ENCODE results near the gene NEU2.

NEU2 gene

DNA sequence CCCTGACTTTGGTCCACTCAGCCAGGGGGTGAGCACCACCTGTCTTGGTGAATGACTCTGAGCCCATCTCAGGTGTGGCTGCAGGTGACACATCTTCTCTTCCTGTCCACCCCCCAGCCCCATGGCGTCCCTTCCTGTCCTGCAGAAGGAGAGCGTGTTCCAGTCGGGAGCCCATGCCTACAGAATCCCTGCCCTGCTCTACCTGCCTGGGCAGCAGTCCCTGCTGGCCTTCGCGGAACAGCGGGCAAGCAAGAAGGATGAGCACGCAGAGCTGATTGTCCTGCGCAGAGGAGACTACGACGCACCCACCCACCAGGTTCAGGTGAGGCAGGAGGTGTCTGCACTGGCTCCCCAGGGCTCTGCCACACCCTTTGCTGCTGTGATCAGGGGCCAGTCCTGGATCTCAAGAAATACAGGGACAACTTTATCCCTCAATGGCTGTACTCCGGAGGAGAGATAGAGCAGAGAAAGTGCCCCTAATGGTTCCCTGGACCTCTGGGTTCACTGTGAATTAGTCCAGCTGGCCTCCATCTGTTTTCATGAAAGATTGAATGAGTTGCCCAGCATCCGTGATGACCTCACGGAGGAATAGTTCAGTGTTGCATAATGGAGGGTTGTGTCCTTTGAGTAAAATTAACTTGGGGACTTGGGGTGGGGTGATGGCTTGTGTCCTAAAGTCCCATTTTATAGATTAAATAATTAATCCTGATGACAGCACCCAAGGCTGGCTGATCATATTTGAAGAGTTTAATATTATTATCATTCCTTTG is at the start of gene NEU2:
NEU2 (plus strand) TSS at position 122 of the 770 bp plus-strand sequence; CDS start at position 122, 0 bp downstream.
- no peak for DNase-seq

DNA sequence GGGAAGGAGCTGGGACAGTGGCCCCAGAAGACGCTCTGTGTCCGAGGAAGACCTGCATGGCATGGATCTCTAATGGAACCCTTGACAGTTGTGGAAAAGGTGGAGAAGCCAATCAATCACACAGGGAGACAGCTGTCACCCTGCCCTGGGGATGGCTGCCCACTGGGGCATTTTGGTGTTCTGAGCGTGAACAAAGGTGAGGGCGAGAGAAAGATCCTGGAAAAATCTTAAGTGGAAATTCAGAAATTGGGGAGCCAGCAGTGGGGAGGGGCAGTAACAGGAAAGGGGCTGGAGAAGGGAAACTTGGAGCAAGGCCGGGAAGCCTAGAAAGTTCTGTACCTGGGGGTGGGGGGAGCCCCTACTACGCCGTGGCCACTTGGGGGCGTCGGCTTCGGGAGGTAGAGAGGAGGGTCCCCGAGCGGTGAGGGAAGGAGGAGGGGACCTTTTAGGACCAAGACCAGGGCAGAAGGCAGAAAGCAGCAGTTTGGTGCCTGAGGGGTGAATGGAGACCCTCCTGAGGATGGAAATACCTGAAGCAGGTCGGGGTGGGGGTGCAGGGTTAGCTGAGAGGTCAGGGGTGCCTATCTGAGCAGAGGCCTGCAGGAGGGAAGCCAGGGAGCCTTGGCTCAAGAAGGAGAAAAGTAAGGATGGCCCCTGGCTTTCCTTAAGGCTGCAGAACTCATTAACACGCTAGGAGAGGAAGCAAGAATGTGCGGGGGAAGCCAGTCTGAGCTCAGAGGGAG is 49.4 kb upstream of the NEU2 start:
- DNase-seq, result no peak

DNA sequence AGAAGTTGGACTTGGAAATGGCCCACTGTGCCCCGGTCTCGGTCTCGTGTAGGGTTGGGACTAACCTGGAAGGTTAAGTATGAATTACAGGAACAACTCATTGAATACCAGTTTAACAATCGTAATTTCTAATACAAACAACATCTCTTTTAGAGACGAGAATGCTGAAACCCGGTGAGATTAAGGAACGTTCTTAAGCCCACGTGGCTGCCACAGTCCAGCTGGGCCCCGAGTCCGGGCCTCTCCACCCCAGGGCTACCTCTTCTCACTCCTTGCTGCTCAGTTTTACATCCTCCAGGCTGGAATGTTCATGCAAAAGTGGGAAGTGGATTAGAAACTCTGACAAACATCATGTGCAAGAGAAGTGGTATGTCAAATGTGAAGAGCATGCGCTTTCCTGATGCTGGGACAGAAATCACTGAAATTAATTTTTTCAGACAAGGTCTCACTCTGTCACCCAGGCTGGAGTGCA is 48.8 kb upstream of the NEU2 start:
- no peak for DNase-seq

DNA sequence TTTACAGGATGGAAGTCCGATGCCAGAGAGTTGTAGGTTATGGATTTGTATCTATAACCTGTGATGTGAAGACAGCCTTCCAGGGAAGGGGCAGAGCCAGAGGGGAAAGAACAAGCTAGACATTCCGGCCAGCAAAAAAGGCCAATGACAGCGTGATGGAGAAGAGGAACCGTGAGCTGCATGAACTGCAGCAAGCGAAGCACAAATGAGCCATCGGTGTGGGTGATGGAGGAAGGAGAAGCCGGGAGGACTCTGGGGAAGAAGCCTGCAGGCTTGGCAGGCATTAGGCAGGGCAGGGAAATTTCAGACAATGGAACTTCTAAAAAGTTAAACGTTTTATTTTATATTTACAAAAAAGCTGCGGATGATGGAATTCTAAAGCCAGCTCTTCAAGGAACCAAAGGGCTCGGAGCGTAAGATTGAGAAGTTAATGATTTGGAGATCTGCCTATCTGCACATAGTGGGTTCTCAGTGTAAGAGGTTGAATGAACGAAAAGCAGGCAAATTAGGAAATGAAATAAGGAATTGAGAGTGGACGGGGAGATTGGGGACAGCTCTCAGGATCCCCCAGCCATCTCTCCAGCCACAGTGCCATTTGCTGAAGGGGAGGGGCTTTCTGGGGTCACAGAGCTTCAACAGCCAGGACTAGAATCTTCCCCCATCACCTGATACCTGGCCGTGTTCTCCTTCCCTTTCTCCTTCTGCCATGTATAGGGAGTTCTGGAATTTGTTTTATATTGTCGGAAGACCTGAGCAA is 47.8 kb upstream of the NEU2 start:
- DNase-seq, result no peak

DNA sequence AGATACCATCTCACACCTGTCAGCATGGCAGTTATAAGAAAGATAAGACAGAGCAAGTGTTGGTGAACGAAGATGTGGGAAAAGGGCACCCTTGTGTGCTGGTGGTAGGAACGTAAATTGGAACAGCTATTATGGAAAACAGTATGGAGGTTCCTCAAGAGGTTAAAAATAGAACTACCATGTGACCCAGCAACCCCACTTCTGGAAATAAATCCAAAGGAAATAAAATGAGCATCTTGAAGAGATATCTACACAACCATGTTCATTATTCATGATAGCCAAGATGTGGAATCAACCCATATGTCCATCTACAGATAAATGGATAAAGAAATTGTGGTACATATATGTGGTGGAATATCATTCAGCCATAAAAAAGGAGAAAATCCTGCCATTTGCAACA is 46.3 kb upstream of the NEU2 start:
- no peak for DNase-seq

DNA sequence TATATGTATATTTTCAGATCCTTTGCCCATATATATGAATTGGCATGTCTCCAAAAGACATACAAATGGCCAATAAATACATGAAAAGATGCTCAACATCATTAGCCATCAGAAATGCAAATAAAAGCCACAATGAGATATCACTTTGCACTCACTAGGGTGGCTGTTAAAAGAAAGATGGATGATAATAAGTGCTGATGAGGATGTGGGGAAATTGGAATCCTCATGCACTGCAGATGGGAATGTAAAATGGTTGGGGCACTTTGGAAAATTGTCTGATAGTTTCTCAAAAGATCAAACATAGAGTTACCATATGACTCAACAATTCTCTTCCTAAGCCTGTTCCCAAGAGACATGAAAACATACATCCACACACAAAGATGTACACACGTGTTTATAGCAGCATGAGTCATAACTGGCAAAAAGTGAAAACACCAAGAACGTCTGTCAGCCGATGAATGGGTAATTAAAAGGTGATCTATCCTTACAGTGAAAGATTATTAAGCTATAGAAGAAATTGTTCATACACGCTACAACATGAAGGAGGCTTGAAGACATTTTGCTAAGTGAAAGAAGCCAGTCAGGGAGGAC is 39.1 kb upstream of the NEU2 start:
- no peak for DNase-seq

DNA sequence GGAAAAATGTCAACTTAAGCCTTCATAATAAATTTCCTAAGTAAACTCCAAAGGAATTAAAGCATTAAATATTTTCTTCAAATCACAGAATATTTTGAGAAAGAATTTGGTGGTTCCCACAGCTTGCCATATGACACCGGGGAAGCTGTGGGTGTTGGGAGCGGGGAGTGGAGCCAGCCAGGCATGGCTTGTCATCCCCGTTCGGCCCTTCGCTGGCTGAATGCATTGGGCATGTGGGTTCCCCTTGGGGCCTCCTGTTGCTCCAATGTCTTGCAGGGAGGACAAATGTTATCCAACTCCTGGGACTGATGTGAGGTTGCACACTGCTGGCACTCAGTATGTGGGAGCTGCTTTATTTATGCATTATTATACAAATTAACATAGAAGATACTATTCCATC is 38.0 kb upstream of the NEU2 start:
- no peak for DNase-seq

DNA sequence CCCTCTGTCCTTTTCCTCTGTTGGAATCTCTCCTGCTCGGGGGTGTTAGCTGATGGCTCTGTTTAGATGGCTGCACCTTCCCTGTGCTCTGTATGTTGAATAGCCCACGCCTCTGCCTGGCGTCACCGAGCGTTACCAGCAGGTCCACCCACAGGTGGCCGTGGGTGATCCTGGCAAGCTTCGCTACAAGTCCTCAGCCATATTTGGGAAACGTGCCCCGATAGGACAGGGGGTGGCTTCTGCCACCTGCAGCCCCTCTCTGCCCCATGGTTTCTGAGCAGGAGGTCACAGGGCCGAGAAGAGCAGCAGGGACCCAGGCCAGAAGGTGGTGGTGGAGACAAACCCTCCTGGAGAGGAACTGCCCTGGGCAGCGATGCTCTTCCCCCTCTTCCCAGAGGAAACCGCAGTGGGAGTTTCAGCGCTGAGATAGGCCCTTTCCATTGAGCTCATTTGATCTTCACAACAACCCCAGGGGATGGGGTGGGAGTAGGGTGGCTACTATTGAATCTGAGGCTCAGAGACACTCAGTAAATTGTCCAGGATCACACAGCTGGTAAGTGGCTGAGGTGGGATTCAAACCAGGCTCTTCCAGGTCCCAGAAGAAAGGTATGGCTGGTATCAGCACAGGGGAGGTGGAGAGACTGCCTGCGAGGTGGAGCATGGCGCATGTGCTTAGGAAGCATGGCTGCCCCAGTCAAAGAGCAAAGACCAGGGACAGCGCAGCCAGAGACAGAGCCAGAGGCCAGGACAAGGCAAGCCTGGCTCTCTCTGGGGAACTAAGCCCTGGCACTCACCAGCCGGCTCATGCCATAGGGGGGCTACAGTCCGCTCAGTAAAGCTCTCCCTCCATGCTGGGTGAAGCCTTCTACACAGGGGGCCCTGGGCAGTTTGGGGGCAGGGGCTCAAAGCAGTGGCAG is 34.5 kb upstream of the NEU2 start:
- no peak for DNase-seq

DNA sequence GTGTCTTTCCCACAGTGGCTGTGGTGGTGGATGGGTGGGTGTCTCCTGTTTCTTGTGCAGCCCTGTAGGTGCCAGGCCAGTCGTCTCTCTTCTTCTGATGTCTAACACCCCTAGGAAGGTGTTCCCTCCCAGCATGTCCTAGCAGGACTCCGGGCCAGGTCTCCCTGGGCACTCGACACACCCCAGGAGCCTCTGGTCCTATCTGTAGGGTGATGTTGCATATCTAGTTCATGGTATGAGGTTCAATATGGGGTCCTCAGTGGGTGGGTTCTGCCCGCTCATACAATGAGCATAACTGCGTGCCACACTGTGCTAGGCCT is 33.8 kb upstream of the NEU2 start:
- DNase-seq, result no peak

DNA sequence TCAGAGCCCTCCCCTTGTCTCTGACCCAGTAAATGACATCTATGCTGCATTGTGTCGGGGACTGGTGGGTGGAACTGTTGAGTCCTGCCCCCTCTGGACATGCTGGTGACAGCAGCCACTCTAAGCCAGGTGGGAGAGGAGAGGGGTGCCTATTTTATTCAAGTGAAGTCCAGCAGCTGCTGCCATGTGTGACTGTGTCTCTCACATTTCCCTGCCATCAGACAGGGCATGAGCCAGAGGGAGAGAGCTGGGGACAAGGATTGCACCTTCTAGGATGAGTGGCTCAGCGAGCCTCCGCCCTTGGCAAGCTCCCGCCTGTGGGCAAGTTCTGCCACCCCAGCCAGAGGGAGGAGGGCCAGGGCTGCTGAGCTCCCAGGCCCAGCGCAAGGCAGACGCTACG is 33.1 kb upstream of the NEU2 start:
- no peak for DNase-seq

DNA sequence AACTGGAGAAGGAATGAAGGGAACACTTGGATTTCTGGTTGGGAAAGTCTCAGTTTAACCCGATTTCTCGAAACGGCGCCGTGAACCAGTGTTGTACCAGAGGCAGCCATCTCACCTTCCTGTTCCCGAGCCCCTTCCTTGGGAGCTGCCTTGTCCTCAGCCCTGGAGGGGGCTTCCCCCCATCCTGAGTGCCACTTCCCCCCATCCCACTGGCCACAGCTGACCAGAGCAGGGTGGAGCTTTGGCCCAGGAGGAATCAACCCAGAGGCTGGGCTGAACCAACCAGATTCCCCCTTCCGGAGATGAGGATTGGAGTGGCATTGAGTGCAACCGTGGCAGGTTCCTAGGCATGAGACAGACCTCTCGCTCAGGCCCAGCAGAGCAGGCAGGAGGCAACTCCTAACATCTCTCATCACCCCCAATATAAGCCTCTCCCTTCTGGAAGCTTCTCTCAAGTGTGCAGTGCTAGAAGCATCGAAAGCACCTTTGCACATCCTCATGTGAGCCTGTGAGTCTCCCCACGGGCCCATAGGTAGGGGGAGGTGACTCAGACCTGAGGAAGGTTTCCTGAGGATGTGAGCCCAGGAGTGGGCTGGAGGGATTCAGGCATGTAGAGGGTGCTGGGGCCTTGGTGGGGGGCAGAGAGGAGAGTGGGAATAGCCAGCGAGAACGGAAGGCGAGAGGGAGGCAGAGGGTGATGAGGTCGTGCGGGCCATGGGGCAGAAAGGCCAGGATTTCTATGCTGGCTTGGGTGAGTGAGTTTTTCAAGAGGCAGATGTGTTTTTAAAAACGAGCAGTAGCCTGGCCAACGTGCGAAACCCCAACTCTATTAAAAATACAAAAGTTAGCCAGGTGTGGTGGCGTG is 31.4 kb upstream of the NEU2 start:
- DNase-seq, result no peak

DNA sequence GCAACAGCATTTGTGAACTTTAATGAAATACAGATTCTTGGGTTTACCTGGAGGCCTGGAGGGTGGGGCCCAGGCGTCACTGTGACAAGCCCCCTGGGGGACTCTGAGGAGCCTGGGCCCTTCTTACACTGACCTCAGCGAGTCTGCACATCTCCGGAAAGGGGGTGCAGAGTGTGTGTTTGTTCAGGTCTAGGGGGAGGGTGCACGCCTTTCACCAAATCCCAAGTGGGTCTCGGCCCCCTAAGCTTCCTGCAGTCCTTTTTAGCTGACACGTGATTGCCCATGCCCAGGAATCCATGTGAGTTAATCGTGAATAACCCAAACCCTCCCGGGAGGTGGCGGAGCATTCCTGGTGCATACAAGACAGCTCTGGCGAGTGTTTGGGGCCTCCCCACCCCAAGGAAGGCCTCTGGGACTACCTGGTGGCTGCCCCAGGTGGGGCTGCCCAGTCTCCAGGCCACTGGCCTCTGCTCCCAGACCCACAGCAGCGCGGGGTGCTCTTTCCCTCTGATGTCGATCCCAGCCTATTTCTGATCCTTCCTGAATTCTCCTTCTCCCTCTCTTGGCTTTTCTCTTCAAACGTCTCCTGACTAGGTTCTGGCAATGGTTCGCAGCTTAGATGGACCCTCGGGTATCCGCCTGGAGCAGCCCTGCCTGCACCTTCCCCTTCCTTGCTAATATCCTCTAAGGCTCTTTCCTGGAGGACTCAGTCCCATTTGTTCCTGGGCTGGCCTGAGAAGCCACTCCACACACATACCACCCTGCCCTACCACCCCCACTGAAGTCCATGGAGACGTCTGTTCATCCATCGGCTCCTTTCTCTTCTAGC is 29.4 kb upstream of the NEU2 start:
- DNase-seq, result no peak

DNA sequence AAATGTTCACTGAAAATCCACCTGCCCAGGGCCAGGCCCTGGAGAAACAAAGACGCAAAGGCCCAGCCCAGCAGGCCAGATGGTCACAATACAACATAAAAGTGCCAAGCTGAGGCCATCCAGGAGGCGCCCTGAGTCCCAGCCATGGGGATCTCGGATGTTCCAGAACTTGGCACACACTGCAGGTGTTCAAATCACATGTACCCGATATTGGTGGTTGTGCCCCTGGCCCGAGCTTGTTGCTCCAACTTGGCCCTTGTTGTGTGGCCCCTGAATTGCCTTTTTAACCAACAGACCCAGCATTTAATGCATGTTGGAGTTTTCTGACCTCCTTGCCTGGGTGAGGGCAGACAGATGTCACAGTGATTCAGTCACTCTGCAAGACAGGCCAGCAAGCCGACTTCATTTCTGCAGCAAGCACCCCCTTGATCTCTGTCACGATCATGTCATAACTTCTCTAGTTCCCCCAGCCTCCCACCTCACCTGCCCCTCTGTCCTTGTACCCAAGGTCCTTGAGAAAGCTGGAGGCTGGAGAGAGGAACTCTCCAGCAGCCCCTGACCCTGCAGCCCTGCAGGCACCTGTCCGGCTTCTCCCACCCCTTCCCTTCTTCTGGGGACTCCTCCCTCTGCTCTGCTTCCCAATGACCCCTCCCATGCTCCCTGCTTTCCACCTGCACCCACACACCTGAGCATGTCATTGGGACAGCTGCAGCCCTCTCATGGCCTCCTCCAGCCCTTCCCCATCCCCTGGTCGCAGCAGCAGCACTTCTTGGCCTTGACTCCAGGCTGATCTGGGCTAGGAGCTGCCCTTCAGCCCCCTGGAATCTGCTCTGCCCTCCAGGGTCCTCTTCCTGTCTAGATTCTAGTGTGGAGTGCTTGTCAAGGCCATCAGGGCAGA is 28.6 kb upstream of the NEU2 start:
- DNase-seq, result no peak

DNA sequence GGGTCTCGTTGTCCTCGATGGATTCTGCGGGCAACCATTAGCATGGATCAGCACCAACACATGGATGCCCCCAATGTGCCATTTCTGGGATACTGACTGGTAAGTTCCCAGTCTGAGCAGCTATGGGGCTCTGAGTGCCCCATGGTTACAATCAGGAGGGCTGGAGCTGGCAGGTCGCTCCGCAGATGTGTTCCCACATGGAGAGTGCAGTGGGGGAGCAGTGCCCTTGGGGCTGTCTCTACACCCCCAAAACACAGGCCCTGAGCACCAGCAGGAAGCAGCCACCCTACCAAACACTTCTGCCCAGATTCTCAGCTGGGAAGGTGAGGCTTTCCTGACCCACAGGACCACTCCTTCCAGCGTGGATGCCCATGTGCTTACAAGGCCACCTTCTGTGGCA is 27.4 kb upstream of the NEU2 start:
- DNase-seq, result no peak

DNA sequence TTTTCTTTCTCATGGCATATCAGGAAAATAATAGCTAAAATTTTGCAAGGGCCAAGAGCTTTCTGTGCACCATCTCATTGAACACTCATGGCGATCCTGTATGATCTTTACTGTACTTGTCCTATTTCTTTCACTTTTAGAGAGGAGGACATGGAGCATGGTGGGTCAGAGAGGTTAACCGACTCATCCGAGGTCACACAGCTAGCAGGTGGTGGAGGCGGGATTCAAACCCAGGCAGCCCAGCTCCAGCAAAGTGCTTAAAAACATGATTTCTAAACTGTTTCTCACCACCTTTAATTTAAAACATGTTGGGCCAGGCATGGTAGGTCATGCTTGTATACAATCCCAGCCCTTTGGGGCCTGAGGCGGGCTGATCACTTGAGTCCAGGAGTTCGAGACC is 25.8 kb upstream of the NEU2 start:
- no peak for DNase-seq

DNA sequence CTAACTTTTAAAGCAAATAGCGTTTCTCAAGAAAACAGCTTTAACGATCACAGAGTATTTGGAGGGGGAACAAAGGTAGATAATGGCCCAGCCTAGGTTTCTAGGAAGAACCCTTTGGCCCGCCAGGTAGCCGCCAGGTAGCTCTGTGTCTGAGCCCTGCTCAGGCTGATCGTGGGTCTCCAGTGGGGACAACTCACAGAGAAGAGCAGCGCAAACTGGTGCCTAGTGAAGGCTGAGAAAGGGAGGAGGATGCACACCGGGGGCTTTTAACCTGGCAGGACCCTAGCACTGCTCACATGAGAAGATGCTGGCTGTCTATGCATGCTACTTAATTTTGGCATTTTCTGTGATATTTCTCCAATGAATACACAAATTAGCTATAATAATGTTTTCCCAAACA is 25.2 kb upstream of the NEU2 start:
- no peak for DNase-seq

DNA sequence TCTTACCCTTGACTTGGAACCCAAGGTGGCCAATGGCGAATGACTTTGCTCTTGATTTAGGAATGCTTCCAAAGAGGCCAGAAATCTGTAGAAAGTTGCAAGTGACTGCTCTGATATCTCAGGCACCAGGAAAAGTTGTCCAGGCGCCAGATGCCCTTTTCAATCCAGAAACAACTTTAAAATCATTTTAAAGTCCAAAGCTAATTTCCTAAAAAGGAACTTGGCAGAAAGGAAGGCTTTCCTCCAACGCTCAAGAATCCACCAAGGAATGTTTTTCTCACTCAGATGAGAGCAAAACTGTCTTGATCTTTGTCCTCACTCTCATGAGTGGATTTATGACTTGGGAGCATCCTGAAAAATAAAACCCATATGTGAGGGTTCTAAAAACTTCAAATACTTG is 24.7 kb upstream of the NEU2 start:
- DNase-seq, result no peak

DNA sequence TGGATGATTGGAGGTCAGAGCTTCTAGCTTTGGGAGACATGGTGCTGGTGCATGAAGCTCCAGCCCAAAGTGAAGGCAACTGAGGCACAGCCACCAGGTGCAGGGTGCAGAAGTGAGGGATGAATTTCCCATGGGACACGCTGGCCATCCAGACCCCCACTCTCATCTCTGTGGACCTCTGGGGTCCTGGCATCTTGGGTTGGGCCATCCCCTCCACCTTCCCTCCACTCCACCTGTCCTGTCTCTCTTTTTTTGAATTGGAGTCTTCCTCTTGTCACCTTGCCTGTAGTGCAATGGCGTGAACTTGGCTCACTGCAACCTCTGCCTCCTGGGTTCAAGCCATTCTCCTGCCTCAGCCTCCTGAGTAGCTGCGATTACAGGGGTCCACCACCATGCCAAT is 22.8 kb upstream of the NEU2 start:
- no peak for DNase-seq

DNA sequence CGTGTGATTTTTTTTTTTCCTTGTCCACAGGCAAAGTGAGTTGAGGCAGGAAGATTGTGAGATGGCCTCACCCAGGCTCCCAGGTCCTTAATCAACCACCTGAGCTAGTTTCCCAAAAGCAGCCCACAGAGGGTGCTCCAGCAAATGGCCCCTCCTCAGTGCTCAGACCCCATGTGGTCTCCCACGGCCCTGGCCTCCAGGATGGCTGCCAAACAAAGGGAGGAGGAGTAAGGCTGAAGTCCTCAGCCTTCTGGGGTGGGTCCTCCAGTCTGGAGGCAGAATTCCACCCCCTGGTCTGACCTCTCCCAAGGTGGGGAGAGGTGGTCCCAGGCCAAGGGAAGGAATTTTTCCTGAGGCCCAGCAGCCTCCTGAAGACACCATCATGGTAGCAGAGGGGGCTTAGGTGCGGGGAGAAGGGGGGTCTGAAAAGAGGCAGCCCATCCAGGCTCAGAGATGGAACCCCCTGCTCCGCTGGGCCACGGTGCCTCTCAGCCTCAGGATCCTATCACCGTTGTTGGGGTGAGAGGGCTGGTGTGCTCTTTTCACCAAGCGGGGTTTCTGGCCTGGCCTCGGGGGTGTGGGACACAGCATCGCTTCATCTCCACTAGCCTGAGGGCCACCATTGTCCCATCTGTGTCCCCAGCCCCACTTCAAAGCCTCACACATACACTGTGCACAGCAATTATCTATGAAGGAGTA is 21.8 kb upstream of the NEU2 start:
- no peak for DNase-seq
